ENCODE data around the gene GALNT5.
"Not testable (repeated sequence)": the region's sequence is repeated elsewhere in the genome, so short reads cannot be mapped to it uniquely, and the experiment has no call there.

The GALNT5 gene

DNA sequence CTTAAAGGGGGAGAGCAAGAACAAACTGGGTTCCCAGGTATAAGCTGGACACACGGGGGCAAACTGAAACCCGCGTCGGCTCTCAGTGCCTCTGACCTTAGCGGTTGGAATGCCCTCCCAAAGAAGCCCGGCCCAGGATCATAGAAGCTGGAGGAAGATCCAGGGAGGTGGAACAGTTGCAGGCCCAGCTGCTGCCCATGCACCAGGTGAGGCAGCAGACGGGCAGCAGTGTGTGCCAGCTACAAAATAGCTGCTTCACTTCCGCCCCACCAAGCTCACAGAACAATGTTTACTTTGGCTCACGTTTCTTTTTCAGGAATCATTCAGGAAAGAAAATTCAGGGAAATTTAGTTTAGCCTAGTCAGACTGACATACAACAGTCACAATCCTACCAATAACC lies 72.0 kb downstream of the GALNT5 start:
- DNase-seq: no peak

DNA sequence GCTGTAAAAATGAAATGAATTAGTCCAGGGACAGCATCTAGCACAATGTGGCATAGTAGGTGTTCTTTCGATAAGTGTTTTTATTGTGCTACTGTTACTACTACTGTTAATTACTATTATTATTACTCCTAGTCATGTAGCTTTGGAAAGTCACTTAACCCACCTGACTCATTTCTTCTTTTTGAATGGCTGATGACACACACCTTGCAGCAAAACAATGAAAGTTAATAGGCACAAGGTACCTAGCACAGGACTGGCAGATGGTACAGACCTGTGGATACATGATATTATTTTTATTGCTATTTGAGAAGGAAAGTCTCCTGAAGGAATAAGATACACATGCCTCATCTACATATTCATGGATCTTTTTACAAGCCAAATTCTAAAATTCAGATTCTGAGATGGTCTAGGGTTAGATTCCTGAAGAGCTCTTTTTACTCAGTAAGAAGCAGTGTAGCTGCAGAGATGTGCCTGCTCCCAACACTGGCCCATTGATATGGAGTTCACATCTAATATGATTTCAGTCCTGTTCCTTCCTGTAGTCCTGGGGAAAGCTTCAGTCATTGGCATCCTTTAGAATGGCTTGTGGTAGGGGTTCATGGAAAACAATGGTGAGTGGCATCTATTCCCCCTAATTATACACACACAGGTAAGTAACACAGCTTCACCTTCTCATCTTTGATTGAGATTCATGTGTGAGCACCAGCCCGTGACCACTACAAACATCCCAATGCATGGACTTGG lies 76.0 kb downstream of the GALNT5 start:
- DNase-seq: no peak

DNA sequence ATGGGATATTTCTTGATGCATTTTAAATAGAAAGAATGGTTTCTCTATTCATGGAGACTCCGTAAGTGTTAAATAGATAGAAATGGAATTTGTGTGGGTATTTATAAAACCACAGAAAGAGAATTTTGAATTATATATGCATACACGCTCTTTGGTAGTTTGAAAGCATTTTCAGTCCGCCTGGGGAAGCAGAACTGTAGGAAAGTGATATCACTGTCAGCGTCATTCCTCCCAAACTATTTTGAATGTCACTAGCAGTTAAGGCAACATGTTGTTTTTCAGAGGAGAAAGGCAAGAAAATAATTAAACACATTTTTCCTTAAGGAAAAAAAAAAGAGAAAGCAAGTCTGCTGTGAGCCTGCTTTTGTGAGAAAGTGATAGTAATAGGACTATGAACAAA lies 76.8 kb downstream of the GALNT5 start:
- no peak for DNase-seq

DNA sequence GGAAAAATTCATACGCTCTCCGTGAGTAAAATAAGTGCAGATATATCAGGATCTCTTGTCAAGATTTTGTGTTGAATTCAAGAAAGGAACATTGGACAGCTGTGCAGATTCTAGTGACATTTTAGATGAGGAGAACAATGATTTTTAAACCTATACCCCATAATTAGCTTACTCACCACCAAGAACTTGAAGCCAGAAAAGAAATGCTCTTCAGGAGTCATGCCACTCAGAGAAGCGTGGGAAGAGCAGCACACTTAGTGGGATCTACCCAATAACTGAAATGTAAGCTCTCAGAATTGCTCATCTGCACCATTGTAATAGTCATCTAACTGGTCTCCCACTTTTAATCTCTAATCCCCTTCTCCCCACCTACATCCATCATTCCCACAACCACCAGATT lies 77.3 kb downstream of the GALNT5 start:
- peak; percentile 58 for DNase-seq

DNA sequence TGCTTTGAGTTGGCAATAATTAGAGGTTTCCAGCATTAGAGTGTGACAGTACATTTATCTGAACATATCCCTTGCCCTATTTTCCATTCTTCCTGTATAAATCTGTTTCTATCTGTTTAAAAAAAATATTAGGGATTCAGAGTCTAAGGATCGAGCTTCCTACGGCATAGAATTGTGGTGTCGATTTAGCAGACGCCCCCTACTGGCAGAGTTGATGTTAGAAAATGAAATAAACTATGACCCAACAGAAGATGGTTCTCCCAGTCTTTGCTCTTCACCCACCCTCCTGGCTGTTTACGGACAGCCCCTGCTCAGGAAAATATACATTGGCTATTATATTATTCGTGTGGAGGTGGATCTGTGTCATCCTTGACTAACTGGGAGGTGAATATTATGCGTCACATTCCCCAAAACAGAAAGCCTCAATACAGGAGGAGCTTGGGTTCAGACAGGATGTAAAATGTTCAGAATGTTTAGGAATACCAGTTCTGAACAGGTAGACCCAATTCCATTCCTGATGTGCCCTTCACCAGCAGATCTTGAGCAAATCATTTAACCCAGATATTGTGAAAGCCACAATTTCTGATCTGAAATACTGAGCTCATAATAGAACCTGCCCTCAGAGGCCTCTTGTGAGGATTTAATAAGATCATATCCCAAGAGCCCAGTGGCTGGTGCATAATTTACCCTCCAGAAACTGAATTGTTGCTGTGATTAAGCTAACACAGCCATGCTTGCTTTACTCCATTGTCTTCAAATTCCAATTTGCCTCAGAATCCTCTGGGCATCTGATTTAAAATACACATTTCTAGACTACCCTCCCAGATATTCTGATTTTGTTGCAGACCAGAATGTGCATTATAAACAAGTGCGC lies 78.9 kb downstream of the GALNT5 start:
- DNase-seq: peak; percentile 81

DNA sequence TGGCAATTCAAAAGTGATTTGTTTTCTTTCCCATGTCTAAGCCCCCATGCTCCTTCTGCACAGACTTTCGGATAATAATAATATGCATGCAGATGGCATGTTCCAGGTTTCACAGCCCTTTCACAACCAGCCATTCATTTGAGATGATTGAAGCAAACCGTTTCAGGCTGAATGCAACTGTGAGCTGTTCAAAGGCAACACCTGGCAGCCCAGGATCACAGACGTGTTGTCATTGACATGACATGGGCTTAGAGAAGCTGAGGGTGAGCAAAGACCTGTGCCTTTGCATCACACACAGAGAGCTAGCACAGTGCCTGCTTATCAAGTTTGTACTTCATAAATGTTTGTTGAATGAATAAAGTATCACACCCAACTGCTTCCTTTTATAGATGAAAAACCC lies 80.5 kb downstream of the GALNT5 start:
- DNase-seq: no peak

DNA sequence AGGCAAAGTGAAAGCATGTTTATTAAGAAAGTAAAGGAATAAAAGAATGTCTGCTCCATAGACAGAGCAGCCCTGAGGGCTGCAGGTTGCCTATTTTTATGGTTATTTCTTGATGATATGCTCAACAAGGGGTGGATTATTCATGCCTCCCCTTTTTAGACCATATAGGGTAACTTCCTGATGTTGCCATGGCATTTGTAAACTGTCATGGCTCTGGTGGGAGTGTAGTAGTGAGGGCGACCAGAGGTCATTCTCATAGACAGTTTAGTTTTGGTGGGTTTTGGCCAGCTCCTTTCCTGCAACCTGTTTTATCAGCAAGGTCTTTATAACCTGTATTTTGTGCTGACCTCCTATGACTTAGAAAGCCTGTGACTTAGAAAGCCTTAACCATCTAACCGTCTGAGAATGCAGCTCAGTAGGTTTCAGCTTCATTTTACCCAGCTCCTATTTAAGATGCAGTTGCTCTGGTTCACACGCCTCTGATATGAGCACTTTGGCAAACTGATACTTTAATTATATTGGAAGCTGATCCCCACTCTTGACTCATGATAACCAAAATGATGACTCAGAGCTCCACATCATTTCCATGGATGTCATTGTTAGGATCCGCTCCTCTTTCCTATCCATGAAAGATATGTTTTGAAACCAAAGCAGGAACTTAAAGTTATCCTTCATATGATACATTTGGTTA lies 82.6 kb downstream of the GALNT5 start:
- no peak for DNase-seq

DNA sequence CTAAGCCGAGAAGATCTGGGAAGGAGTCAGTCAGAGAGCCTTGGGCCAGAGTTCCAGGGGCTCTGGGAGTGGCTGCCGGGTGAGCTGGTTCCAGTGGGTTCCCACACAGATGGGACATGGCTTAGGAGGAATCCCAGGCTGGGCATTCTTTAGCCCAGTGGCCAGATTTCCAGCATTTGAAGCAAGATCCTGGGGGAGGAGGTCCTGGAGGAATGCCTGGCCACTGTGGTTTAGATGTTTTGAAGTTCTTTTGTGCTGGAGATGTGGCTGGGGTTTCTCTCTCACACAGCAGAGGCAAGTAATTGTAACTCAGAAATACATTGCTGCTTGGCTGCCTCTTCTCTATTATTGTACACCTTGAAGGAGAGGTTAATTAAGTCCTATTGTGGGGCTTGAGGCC lies 83.9 kb downstream of the GALNT5 start:
- DNase-seq: not testable (repeated sequence)

DNA sequence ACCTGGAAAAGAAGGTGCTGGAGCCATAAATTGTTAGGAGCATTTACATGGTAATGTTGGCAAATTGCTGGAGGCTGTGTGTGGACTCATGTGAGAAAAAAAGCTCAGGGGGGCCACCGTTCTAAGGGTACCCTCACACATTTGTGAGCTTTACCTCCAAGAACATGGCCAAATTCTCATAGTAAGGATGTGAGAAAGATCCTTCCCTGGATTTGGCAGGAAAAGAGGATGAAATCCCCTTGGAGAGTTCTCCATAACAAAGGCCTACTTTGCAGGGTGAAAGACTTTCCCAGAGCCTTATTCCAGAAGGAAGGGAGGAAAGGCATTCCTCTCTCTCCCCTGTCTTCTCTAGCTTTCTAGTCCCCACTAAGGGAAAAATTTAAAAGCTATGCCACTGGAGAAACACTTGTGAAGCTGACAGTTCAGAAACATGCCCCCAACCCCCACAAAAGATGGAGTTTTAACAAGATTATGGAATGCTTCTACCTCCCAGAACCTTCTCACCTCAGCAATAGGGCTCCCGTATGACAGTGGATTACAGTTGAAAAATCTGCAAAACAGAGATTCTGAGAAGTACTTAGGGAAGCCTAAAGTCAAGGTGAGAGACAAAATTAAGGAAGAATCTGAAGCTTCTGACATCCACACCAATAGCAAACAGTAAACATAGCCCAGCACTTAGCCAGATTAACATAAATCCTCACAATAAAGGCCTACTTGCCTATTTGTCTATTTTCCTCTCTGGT lies 88.3 kb downstream of the GALNT5 start:
- no peak for DNase-seq

DNA sequence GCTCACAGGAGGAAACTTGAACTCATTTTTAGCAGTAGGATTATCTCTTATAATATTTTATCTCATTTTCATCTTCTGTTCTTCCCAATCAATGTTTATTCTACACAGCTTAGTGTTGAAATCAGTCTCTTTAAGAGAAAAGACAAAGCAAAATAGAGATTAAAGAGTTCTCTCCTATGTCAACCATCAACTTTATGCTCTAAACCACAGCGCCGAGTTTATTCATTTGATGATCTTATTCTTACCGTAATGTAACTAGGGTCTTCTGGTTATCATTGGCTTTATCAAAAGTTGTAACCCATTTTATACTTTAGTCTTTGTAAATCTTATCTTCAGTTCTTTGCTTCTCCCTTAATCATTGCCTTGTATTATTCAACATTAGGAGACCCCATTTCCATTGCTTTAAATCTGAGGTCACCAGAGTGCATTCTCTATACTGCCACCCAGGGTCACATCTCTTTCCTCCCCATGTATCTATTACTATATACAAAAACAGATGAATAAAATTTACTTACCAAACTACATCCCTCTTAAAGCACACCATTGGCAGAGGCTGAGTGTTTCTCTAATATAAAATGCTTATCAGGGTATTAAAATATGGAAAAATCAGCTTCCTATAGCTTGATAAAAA lies 90.9 kb downstream of the GALNT5 start:
- no peak for DNase-seq

DNA sequence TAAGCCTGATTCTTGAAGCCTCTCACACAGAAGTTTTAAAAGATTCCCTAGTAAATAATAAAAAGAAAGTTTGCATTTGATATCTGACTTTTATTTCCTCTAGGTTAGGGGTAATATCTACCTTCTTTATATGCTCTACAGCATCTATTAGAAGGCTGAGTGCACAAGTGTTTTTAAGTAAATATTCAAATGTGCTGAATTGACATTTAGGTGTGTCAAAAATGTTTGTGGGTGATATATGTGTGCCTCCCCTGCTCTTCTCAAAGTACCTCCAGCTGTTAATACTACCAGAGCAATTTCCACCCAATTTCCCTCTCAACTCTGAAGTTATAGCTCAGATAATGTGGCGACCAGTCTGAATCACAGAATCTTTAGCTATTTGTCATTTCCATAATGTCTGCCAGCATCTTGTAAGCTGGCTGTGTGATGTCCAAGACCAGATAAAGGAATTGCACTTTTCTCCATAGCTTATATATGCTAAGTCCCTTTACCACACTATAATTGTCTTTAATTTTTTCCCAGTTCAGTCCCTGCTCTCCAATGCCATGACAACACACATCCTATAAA lies 92.5 kb downstream of the GALNT5 start:
- no peak for DNase-seq

DNA sequence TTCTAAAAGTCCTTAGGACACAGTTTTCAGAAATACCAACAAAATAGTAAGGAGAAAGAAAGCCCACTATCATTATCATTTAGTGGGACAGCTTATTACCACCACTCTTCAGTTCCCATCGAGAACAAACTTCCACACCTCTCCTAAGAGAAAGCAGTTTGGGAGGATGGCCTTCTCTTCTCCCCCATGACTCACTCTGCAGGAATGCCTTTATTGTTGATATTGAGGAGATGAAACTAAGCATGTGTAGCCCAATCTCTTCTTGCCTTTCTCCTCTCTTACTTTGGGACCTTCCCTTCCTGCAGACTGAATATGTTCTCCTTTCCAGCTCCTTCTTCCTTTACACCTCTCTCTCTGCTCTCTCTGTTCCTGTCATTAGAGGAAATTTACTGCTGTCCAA lies 98.1 kb downstream of the GALNT5 start:
- DNase-seq: no peak

DNA sequence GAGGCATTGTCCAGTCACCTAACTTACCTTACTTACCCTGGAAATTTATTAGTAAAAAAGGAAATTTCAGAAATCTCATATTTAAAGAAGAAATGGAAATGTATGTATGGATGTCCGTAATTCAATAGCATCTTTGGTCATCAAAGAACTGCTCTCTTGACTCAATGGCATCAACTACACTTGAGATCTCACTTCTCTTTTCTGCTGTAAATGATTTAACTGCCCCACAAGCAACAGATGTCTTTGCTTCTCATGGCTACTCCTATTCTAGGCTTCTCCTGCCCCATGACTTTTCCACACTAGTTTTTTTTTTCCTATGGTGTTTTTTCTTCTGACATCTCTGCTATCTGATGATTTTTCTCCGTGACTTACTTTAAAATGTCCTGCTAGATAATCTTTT lies 102.1 kb downstream of the GALNT5 start:
- no peak for DNase-seq

DNA sequence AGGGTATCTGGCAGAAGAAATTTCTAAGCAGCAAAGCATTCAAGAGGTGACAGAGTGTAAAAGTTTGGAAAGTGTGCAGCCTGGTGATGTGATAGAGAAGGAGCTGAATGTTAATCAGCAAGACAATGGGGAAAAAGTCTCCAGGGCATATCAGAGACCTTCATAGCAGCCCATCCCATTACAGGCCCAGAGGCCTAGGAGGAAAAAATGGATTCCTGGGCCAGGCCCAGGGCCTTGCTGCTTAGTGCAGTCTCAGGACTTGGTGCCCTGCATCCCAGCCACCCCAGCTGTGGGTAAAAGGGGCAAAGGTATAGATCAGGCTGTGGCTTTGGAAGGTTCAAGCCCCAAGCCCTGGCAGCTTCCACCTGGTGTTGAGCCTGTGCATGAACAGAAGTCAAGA lies 104.0 kb downstream of the GALNT5 start:
- DNase-seq: no peak

DNA sequence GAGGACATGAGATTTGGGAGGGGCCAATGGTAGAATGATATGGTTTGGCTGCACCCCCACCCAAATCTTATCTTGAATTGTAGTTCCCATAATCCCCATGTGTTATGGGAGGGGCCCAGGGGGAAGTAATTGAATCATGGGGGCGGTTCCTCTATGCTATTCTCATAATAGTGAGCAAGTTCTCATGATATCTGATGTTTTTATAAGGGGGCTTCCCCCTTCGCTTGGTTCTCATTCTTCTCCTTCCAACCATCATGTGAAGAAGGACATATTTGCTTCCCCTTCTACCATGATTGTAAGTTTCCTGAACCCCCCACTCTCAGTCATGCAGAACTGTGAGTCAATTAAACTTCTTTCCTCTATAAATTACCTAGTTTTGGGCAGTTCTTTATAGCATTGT lies 105.1 kb downstream of the GALNT5 start:
- no peak for DNase-seq

DNA sequence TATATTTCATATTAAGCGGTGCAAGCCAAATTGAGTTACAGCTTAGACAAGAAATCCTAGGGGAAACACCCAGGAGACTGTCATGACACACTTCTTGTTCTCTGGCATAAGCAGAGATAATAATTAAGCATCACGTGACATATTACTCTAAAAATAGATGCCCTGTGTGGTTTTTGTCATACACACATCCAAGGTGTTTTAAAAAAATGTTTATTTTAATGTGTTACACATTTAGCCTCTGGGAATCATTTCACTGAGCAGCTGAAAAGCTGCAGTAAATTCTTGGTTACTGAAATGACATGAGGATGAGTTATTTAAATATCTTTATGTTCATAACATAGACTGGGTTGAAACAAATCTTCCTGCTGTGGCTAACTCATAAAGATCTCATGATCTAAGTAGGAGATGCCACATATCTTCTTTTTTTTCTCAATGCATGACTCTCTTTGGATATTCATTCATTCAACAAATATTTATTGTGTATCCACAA lies 106.2 kb downstream of the GALNT5 start:
- DNase-seq: no peak
